GM18951 (cell line): ENCODE results near the gene MICU1.
A peak's percentile ranks its signal among the peaks of the same experiment; 100 is the strongest.
"Not testable (repeated sequence)": the region's sequence is repeated elsewhere in the genome, so short reads cannot be mapped to it uniquely, and the experiment has no call there.

Experiments used
- POLR2A ChIP-seq: IDR thresholded peaks from 4 replicates; pipeline ENCODE4 v1.6.1; 2011; ENCODE audit warnings: mild to moderate bottlenecking; ENCODE audit not compliant: insufficient read length, insufficient read depth; ENCODE audit errors: extremely low read depth
- in situ Hi-C: fragments of 300-500 bp; cut with MboI; formaldehyde crosslinking; loops from one replicate; pipeline ENCODE4 v1.12.0; 2022; ENCODE audit warnings: low sequenced_read_pairs, mixed read lengths, inconsistent platforms; ENCODE audit not compliant: unreplicated experiment

The MICU1 gene

DNA sequence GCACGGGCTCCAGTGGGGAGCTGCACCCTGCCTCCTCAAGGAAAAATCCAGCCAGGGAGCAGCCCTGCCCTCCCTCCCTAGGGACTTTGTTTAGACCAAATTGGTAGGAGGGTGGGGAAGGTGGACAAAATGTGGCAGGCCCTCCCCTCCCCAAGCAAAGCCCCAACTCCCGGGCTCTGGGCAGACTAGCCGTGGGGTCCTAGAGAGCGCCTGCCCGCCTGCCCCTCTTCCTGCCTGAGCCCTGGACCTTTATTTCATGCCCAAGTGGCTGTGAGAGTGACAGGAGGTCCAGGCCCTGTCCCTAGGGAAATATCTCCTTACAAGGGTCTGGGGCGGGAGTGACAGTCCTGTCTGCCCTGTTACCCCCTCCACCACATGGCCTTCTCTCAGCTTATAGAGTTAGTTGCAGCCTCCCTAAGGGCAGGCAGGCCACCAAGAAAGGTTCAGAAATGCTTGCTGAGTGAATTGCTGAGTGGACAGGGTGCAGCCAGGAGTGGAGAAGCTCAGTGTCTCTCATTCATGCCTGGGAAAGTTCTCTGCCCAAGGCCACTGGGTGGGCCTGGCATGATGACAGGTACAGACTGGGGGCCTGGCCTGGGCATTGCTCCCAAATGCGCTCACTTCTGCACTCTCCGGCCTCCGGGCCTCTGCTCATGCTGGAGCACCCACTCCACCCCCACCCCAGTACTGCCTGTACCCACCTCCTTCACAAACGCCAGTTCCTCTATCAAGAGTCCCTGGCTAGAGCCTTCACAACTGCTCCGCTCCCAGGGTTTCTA lies 296.4 kb downstream of the MICU1 start:
- in situ Hi-C loops: loop anchor here (10.0 kb wide), 2 partner anchors 115 to 195 kb away; partner anchors contain the start of genes ANAPC16 and ASCC1
- no peak for TF ChIP-seq POLR2A

- no peak for TF ChIP-seq POLR2A
- in situ Hi-C loops: no loop called here
Measured at GRCh38 chr10:72328829-72329204, 297.1 kb downstream of the MICU1 start.

GRCh38 chr10:72328045-72328828 lies 297.6 kb downstream of the MICU1 start:
- TF ChIP-seq POLR2A: no peak
- in situ Hi-C loops: no loop called here

GRCh38 chr10:72326665-72327603 lies 298.9 kb downstream of the MICU1 start:
- in situ Hi-C loops: not testable (repeated sequence)

GRCh38 chr10:72325243-72326175 lies 300.4 kb downstream of the MICU1 start:
- in situ Hi-C loops: not testable (repeated sequence)

GRCh38 chr10:72323771-72324191 lies 302.1 kb downstream of the MICU1 start:
- in situ Hi-C loops: no loop called here
- TF ChIP-seq POLR2A: no peak

- in situ Hi-C loops: no loop called here
- TF ChIP-seq POLR2A: no peak
Measured at GRCh38 chr10:72323108-72323749, 302.6 kb downstream of the MICU1 start.

- no peak for TF ChIP-seq POLR2A
- in situ Hi-C loops: no loop called here
Measured at GRCh38 chr10:72322280-72323058, 303.4 kb downstream of the MICU1 start.

GRCh38 chr10:72322030-72322279 lies 303.9 kb downstream of the MICU1 start:
- in situ Hi-C loops: no loop called here
- no peak for TF ChIP-seq POLR2A

GRCh38 chr10:72321248-72322029 lies 304.4 kb downstream of the MICU1 start:
- in situ Hi-C loops: no loop called here
- TF ChIP-seq POLR2A: no peak

DNA sequence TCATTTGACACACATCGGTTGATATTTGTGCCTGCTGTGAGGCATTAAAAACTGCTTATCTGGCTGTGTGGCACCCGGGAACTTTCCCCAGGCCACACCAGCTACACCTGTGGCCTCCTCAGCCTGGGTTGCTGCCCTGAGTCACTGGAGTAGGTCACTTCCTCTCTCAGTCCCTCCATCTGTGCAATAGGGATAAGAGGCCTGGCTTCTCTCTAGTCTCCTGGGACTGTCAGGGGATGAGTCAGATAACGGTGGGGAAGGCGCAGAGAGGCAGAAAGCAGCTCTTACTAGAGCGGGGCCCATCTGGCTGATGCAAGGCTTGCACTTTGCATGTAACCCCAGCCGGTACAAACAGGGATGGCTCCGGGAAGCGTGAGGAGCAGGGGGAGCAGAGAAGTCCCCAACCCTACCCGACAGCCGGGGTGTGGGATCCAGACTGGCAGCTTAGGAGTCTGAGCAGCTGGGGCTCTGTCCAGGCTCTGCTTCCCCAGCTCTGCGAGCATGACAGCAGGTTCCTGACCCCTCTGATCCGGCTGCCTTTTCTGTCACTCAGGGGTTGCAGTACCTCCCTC lies 305.1 kb downstream of the MICU1 start:
- in situ Hi-C loops: no loop called here
- peak; percentile 65 for TF ChIP-seq POLR2A
